Osteoblast (primary cell): ENCODE measurements around the gene TCF23. TPM values are rescaled to one million over a fixed set of nuclear protein-coding genes. Genes with fewer than 3 reads are reported as not detected.

Source experiments
- DNase-seq: peaks from one replicate; pipeline ENCODE4 v3.0.0; 2011; ENCODE audit warnings: low spot score, mixed read lengths; ENCODE audit not compliant: insufficient read length; ENCODE audit errors: missing footprints
- H2AFZ ChIP-seq: 2 replicates; pipeline ENCODE4 v1.6.0; 2011; ENCODE audit warnings: mild to moderate bottlenecking, low read length
- H3K27ac ChIP-seq: 2 replicates; pipeline ENCODE4 v1.5.1; 2011; ENCODE audit warnings: mild to moderate bottlenecking, low read depth, low read length, moderate library complexity
- H3K27me3 ChIP-seq: 2 replicates; pipeline ENCODE4 v1.6.0; 2012; ENCODE audit warnings: mild to moderate bottlenecking, control low read depth, inconsistent platforms, low read length, moderate library complexity; ENCODE audit not compliant: insufficient read depth
- H3K36me3 ChIP-seq: 2 replicates; pipeline ENCODE4 v1.5.1; 2011; ENCODE audit warnings: mild to moderate bottlenecking, low read length, control low read depth, moderate library complexity; ENCODE audit not compliant: insufficient read depth
- H3K4me1 ChIP-seq: 2 replicates; pipeline ENCODE4 v1.5.1; 2011; ENCODE audit warnings: mild to moderate bottlenecking, low read length, control low read depth, moderate library complexity; ENCODE audit not compliant: insufficient read depth
- H3K4me2 ChIP-seq: 2 replicates; pipeline ENCODE4 v1.6.0; 2011; ENCODE audit warnings: mild to moderate bottlenecking, low read length; ENCODE audit not compliant: insufficient read depth
- H3K4me3 ChIP-seq: fragments of 200-600 bp; sonication (generic); 3 replicates; pipeline ENCODE4 v1.5.1; 2012; ENCODE audit warnings: mild to moderate bottlenecking, low read length, inconsistent platforms; ENCODE audit not compliant: insufficient read depth
- H3K79me2 ChIP-seq: 2 replicates; pipeline ENCODE4 v1.6.0; 2012; ENCODE audit warnings: mild to moderate bottlenecking, low read length, control low read depth, inconsistent platforms; ENCODE audit not compliant: insufficient read depth
- H3K9me3 ChIP-seq: 2 replicates; pipeline ENCODE4 v1.5.1; 2011; ENCODE audit warnings: low read depth, low read length, control low read depth
- H4K20me1 ChIP-seq: 2 replicates; pipeline ENCODE4 v1.6.0; 2012; ENCODE audit warnings: mild to moderate bottlenecking, low read length, control low read depth; ENCODE audit not compliant: insufficient read depth
- CTCF ChIP-seq: IDR thresholded peaks from 2 replicates; pipeline ENCODE4 v1.5.1; 2011; ENCODE audit warnings: mild to moderate bottlenecking, low read depth, low read length, moderate library complexity; ENCODE audit errors: extremely low read depth
- total RNA-seq: library from RNA; depleted of rRNA; stranded (reverse); fragments of >200 nt; gene quantifications from 2 replicates; pipeline ENCODE4 v1.2.3, GENCODE V29; 2012

The TCF23 gene
- total RNA-seq, 1 donor, result not detected

DNA sequence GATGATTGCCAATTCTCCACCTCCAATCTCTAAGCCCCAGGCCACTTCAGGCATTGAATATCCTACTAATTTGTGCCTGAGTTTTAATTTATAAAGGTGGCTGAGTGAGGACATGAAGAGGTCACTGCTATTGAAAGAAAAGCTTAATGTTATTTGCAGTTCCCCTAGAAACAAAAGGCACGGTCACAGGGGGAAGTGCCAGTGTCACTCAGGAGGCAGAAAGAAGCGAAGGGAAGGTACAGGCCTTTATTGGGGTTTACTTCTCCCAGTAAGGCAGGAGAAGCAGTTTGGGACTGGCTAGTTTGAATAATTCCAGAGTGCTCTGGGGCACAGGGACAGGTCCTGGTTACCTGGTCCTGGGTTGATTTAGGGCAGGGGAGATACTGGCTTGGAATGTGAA, 26.9 kb upstream of the TCF23 start:
- Histone ChIP-seq H3K9me3 (no peaks in the 10 kb centered on the region), H3K79me2 (no peaks in the 10 kb centered on the region), H3K27me3 (peaks cover 40% of the 10 kb centered on the region), H3K36me3 (no peaks in the 10 kb centered on the region), H3K27ac (no peak overlapping the region), H3K4me3 (no peak overlapping the region), H3K4me1 (peaks cover 3% of the 10 kb centered on the region), H4K20me1 (no peaks in the 10 kb centered on the region), H2AFZ (no peak overlapping the region), H3K4me2 (no peak overlapping the region)
- TF ChIP-seq CTCF, result no peak
- no peak for DNase-seq

DNA sequence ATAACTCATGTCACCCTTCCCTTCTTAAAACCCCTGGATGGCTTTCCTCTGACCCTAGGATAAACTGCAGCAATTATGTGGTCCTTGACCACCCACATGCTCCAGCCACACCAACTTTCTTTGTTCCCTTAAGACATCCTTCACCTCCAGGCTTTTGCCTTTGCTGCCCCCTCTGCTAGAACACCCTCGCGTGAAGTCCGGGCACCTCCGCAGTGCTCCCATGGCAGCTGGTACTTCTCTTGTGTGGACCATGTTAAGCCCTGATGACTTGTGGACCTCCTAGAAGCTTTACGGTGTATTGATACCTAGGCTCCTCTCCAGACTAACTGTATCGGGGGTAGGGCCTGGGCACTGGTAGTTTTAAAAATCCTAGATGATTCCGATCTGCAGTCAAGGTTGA, 26.0 kb upstream of the TCF23 start:
- no peak overlapping the region for H3K4me3 ChIP-seq
- H3K4me1 ChIP-seq, result peaks cover 3% of the 10 kb centered on the region
- H3K36me3 ChIP-seq, result no peaks in the 10 kb centered on the region
- H3K79me2 ChIP-seq, result no peaks in the 10 kb centered on the region
- H3K9me3 ChIP-seq, result no peaks in the 10 kb centered on the region
- H3K27ac ChIP-seq, result no peak overlapping the region
- no peak overlapping the region for H2AFZ ChIP-seq
- H3K27me3 ChIP-seq, result peaks cover 40% of the 10 kb centered on the region
- DNase-seq, result no peak
- H4K20me1 ChIP-seq, result no peaks in the 10 kb centered on the region
- no peak for TF ChIP-seq CTCF
- H3K4me2 ChIP-seq, result no peak overlapping the region

DNA sequence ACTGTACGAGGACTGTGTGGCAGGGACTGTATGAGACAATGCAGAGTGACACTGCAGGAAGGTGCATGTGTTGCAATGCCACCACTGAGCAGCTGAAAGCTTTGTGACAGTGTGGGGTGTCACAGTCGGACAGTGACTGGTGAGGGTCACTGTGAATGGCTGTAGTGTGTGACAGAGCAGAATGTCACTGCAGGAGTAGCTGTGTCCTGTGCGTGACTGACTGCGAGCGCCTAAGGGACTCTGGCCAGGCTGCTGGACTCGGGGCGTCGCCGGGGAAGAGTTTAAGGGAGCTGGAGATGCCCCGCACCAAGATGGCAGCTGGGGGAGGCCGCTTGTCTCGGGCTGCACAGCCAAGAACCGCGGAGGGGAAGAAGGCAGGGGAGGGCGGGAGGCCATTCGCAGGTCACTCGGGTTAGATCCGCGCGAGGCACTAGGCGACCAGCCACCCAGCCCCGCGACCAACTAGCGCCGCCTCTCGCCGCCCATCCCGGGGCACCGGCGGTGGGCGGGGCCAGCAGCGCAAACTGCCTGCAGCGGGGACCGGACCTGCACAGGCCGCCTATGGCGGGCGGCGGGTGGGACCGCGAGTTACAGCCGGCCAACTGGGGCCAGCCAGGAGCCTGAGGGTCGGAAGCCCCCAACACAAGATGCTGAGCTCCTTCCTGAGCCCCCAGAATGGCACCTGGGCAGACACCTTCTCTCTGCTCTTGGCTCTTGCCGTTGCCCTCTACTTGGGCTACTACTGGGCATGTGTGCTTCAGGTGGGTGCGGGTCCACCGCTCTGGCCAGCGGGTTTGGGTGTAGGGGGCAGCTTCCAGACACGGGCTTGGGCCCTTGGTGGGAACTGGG, 25.3 kb upstream of the TCF23 start, which contains the start of gene ABHD1:
TSS of gene ABHD1 (plus strand) at position 514 of the 849 bp plus-strand sequence. CDS start at position 648, 134 bp downstream.
- Histone ChIP-seq H3K9me3 (no peaks in the 10 kb centered on the region), H3K4me2 (peak within 1 kb of the TSS; percentile 76), H2AFZ (peak within 1 kb of the TSS; percentile 90), H4K20me1 (no peaks in the 10 kb centered on the region), H3K36me3 (no peaks in the 10 kb centered on the region), H3K27me3 (peaks cover 33% of the 10 kb centered on the region), H3K4me3 (peak within 1 kb of the TSS; percentile 73), H3K27ac (no peak within 1 kb of the TSS), H3K4me1 (peaks cover 3% of the 10 kb centered on the region), H3K79me2 (no peaks in the 10 kb centered on the region)
- TF ChIP-seq CTCF, result no peak
- peak; percentile 95 for DNase-seq

DNA sequence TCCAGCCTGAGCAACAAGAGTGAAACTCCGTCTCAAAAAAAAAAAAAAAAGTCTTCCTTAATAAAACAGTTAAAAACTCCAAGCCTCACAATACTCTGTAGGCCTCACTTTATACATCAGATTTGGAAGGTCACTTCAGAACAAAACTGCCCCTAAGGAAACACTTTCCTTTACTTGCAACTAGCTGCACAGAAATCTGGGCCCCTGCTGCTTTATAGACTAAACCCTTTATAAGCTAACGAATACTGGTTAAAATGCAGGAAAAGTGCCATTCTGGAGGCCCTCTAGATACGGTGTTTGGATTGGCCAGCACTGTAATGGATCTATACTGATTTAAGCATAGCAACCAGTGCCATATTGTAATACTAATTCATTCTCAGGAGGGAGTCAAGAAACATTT, 23.7 kb upstream of the TCF23 start:
- Histone ChIP-seq H3K27ac (no peak overlapping the region), H2AFZ (no peak overlapping the region), H3K4me2 (no peak overlapping the region), H3K36me3 (peaks cover 9% of the 10 kb centered on the region), H3K4me3 (no peak overlapping the region), H3K27me3 (peaks cover 23% of the 10 kb centered on the region), H4K20me1 (no peaks in the 10 kb centered on the region), H3K4me1 (peaks cover 3% of the 10 kb centered on the region), H3K9me3 (no peaks in the 10 kb centered on the region), H3K79me2 (no peaks in the 10 kb centered on the region)
- no peak for TF ChIP-seq CTCF
- DNase-seq, result no peak
